Gastroesophageal sphincter (tissue), 4 donors: Measurements from ENCODE around the gene RALY. TPM values are rescaled to one million over a fixed set of nuclear protein-coding genes. Genes with fewer than 3 reads are reported as not detected.

Source experiments
- ATAC-seq: fragments of 150-250 bp; one replicate; pipeline ENCODE4 v1.9.1; 2016; ENCODE audit warnings: mild to moderate bottlenecking, moderate library complexity
- H3K27ac ChIP-seq, 4 donors: fragments of 200-600 bp; sonication (generic) in 3 of 4; 1 replicate in 3 of 4; 2 replicates in 1 of 4; pipeline ENCODE4 v1.5.1; 2016 to 2019
- H3K27me3 ChIP-seq: fragments of 200-600 bp; sonication (generic); one replicate; pipeline ENCODE4 v1.5.1; 2019
- H3K36me3 ChIP-seq, 2 donors: fragments of 200-600 bp; sonication (generic); one replicate each; pipeline ENCODE4 v1.5.1; 2019; ENCODE audit warnings: control low read depth in 1 of 2
- H3K4me1 ChIP-seq, 3 donors: fragments of 200-600 bp; sonication (generic); 1 replicate in 2 of 3; 2 replicates in 1 of 3; pipeline ENCODE4 v1.5.1; 2016 to 2019; ENCODE audit warnings: control low read depth in 2 of 3
- H3K4me3 ChIP-seq, 2 donors: fragments of 200-600 bp; sonication (generic); one replicate each; pipeline ENCODE4 v1.5.1; 2019; ENCODE audit warnings: mild to moderate bottlenecking in 1 of 2, moderate library complexity in 1 of 2
- H3K9me3 ChIP-seq, 3 donors: fragments of 200-600 bp; sonication (generic); one replicate each; pipeline ENCODE4 v1.5.1; 2017 to 2019; ENCODE audit warnings: control low read depth in 2 of 3
- EP300 ChIP-seq: sonication (generic); formaldehyde crosslinking; IDR thresholded peaks from one replicate; pipeline ENCODE4 v1.6.1; 2017; ENCODE audit warnings: antibody characterized with exemption, mild to moderate bottlenecking
- POLR2A ChIP-seq, 2 donors: fragments of 450-650 bp; IDR thresholded peaks; one replicate each; pipeline ENCODE4 v1.6.1; 2017; ENCODE audit warnings: antibody characterized with exemption in 2 of 2, mild to moderate bottlenecking in 2 of 2, moderate library complexity in 1 of 2
- POLR2AphosphoS5 ChIP-seq: sonication (generic); formaldehyde crosslinking; IDR thresholded peaks from one replicate; pipeline ENCODE4 v1.6.1; 2017; ENCODE audit warnings: antibody characterized with exemption
- WGBS, 2 donors: methylation state at CpG; one replicate each; pipeline ENCODE4 v1.1.5; 2018; ENCODE audit warnings: low coverage in 1 of 2; 5-methylcytosine and 5-hydroxymethylcytosine counted together
- total RNA-seq, 4 donors: library from RNA; depleted of rRNA; stranded (reverse); fragments of >200 nt; gene quantifications; one replicate each; pipeline ENCODE4 v1.1.0, GENCODE V29; 2016
- TF ChIP-seq, protein P1 (sequence below), 4 experiments: fragments of 200-600 bp in 2 of 4; fragments of 450-650 bp in 2 of 4; sonication (generic) in 1 of 4; IDR thresholded peaks; one replicate each; pipeline ENCODE4 v1.5.1; 2017 to 2019; ENCODE audit warnings: antibody characterized with exemption in 4 of 4, mild to moderate bottlenecking in 2 of 4, moderate library complexity in 2 of 4

Gene RALY
- total RNA-seq, 4 donors from 2014 or later = 76.6 to 124 (median 98.8) TPM

DNA sequence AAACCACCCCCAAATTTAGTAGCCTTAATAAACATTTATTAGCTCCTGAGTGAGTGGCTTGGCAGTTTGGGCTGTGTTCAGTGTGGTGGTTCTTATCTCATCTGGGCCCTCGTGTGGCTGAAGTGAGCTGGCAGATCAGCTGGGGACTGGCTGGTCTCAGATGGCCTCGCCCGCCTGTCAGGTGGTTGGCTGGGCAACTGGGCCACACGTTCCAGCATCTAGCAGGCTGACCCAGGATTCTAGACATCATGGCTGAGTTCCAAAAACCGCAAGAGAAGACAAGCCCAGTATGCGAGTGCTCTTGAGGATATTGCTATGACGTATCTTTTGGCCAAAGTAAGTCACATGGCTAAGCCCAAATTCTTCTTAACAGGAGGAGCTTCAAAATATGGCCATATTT is 89.4 kb downstream of the RALY start:
- 11% methylated on average over 6 of the region's 7 CpGs; no CpG with 5 or more reads in 1 of the 2 donors for WGBS, 2 donors
- H3K36me3 ChIP-seq = peaks cover 0 to 85% of the 10 kb centered on the region in 2 donors

GRCh38 chr20:34083781-34084180 is 90.1 kb downstream of the RALY start:
- H3K4me1 ChIP-seq = peaks cover 0 to 24% (median 3%) of the 10 kb centered on the region in 3 donors
- no peak for ATAC-seq
- H3K9me3 ChIP-seq = no peaks in the 10 kb centered on the region
- peak overlapping the region in 3 of 4 donors; percentile 52 to 64 (median 60) for H3K27ac ChIP-seq
- H3K4me3 ChIP-seq = no peak overlapping the region
- TF ChIP-seq, protein P1, sequence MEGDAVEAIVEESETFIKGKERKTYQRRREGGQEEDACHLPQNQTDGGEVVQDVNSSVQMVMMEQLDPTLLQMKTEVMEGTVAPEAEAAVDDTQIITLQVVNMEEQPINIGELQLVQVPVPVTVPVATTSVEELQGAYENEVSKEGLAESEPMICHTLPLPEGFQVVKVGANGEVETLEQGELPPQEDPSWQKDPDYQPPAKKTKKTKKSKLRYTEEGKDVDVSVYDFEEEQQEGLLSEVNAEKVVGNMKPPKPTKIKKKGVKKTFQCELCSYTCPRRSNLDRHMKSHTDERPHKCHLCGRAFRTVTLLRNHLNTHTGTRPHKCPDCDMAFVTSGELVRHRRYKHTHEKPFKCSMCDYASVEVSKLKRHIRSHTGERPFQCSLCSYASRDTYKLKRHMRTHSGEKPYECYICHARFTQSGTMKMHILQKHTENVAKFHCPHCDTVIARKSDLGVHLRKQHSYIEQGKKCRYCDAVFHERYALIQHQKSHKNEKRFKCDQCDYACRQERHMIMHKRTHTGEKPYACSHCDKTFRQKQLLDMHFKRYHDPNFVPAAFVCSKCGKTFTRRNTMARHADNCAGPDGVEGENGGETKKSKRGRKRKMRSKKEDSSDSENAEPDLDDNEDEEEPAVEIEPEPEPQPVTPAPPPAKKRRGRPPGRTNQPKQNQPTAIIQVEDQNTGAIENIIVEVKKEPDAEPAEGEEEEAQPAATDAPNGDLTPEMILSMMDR (IDR thresholded peaks at IDR 0.05) = no peak
- no peak for TF ChIP-seq POLR2A (IDR thresholded peaks at IDR 0.05)
- TF ChIP-seq EP300 = no peak
- TF ChIP-seq POLR2AphosphoS5 = no peak
- peaks cover 0 to 85% of the 10 kb centered on the region in 2 donors for H3K36me3 ChIP-seq
- H3K27me3 ChIP-seq = no peaks in the 10 kb centered on the region
- 80 to 95% methylated on average over 2 of the region's 2 CpGs for WGBS, 2 donors

More for the DNA sequence above, 89.4 kb downstream of the RALY start:
- Histone ChIP-seq H3K27ac (peak overlapping the region; percentile 8 to 64 (median 56)), H3K27me3 (no peaks in the 10 kb centered on the region), H3K4me1 (peaks cover 0 to 24% (median 3%) of the 10 kb centered on the region in 3 donors), H3K9me3 (no peaks in the 10 kb centered on the region), H3K4me3 (no peak overlapping the region)
- peak; percentile 68 for ATAC-seq
- TF ChIP-seq POLR2AphosphoS5 = peak; percentile 13
- TF ChIP-seq POLR2A (IDR thresholded peaks at IDR 0.05) = no peak
- TF ChIP-seq, protein P1 (IDR thresholded peaks at IDR 0.05) = peak in 1 of 4 experiments; percentile 7

GRCh38 chr20:34084227-34084923 is 90.7 kb downstream of the RALY start:
- H3K36me3 ChIP-seq = peaks cover 0 to 85% of the 10 kb centered on the region in 2 donors
- no peak for ATAC-seq
- no peaks in the 10 kb centered on the region for H3K9me3 ChIP-seq
- H3K27me3 ChIP-seq = no peaks in the 10 kb centered on the region
- WGBS, 2 donors = 97 to 100% methylated on average over 1 to 4 of the region's 9 CpGs
- H3K27ac ChIP-seq = peak overlapping the region in 2 of 4 donors; percentile 60 to 64
- peaks cover 0 to 24% (median 3%) of the 10 kb centered on the region in 3 donors for H3K4me1 ChIP-seq
- no peak overlapping the region for H3K4me3 ChIP-seq
- TF ChIP-seq POLR2A (IDR thresholded peaks at IDR 0.05) = no peak
- TF ChIP-seq, protein P1 (IDR thresholded peaks at IDR 0.05) = no peak
- no peak for TF ChIP-seq EP300
- TF ChIP-seq POLR2AphosphoS5 = no peak

GRCh38 chr20:34085544-34086040 is 91.9 kb downstream of the RALY start:
- Histone ChIP-seq H3K36me3 (peaks cover 0 to 85% of the 10 kb centered on the region in 2 donors), H3K4me3 (no peak overlapping the region), H3K27me3 (no peaks in the 10 kb centered on the region), H3K9me3 (no peaks in the 10 kb centered on the region), H3K4me1 (peaks cover 0 to 24% (median 3%) of the 10 kb centered on the region in 3 donors), H3K27ac (no peak overlapping the region)
- ATAC-seq = no peak
- WGBS, 2 donors = 75 to 85% methylated on average over 3 to 5 of the region's 5 CpGs
- TF ChIP-seq POLR2A (IDR thresholded peaks at IDR 0.05) = no peak
- TF ChIP-seq, protein P1 (IDR thresholded peaks at IDR 0.05) = no peak
- TF ChIP-seq EP300 = no peak
- TF ChIP-seq POLR2AphosphoS5 = no peak
